Measurements from ENCODE around the gene CSNK1D. TPM values are rescaled to one million over a fixed set of nuclear protein-coding genes. Genes with fewer than 3 reads are reported as not detected.

CSNK1D gene
- total and polyA plus RNA-seq, 2 experiments from 2014 or later: 55.3 to 66.4 TPM

DNA sequence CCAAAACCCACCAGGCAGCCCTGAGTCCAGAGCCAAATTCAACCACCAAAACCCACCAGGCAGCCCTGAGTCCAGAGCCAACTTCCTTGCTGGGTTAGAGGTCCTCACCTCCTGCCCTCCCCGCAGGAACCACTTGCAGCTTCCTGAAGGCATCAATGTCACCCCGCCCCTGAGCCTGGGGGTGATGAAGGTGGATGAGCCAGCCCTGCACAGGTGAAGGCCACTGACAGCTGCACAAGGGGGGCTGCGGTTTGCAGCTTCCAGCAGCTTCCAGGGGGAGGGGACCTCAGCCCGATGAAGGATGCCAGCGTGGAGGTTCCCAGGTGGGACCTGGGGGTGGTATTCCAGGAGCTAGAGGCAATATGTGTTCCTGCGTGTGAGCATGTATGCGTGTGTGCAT, 7.6 kb upstream of the CSNK1D start:
- no peak overlapping the region for H2AFZ ChIP-seq
- peaks cover 5% of the 10 kb centered on the region; the same call in 1 of the 2 replicates for H4K20me1 ChIP-seq (replicated peaks; ENCODE audit: insufficient read depth)
- H3K36me3 ChIP-seq (ENCODE audit: insufficient read depth): no peaks in the 10 kb centered on the region
- no peak overlapping the region for H3K4me3 Mint-ChIP-seq
- H3K27me3 ChIP-seq (ENCODE audit: insufficient read depth): no peaks in the 10 kb centered on the region
- DNase-seq (ENCODE audit: low spot score) (no peak), ATAC-seq (no peak)
- H3K27me3 Mint-ChIP-seq (ENCODE audit: insufficient read depth, low read depth, poor library complexity): peaks cover 16% of the 10 kb centered on the region
- H3K4me1 ChIP-seq (ENCODE audit: insufficient read depth): peaks cover 4% of the 10 kb centered on the region; the same call in 1 of the 2 replicates
- H3K79me2 ChIP-seq (replicated peaks; ENCODE audit: insufficient read depth): no peaks in the 10 kb centered on the region
- H3K27ac Mint-ChIP-seq: no peak overlapping the region
- H3K9me3 Mint-ChIP-seq: no peaks in the 10 kb centered on the region
- peaks cover 29% of the 10 kb centered on the region for H3K4me1 Mint-ChIP-seq
- H3F3A ChIP-seq (replicated peaks; ENCODE audit: low read depth): 0 out of 2 replicates have a peak, but pooled peaks cover 14% of the 10 kb centered on the region
- no peak overlapping the region for H3K4me3 ChIP-seq
- H3K9me2 ChIP-seq (ENCODE audit: insufficient read depth): no peaks in the 10 kb centered on the region
- H3K27ac ChIP-seq (ENCODE audit: low read depth): no peak overlapping the region
- TF ChIP-seq ZNF331 (CRISPR knock-in tag; IDR thresholded peaks at IDR 0.05; ENCODE audit: low read depth): no peak
- TF ChIP-seq, protein P1, sequence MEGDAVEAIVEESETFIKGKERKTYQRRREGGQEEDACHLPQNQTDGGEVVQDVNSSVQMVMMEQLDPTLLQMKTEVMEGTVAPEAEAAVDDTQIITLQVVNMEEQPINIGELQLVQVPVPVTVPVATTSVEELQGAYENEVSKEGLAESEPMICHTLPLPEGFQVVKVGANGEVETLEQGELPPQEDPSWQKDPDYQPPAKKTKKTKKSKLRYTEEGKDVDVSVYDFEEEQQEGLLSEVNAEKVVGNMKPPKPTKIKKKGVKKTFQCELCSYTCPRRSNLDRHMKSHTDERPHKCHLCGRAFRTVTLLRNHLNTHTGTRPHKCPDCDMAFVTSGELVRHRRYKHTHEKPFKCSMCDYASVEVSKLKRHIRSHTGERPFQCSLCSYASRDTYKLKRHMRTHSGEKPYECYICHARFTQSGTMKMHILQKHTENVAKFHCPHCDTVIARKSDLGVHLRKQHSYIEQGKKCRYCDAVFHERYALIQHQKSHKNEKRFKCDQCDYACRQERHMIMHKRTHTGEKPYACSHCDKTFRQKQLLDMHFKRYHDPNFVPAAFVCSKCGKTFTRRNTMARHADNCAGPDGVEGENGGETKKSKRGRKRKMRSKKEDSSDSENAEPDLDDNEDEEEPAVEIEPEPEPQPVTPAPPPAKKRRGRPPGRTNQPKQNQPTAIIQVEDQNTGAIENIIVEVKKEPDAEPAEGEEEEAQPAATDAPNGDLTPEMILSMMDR (conservative IDR thresholded peaks at IDR 0.05; ENCODE audit: low read depth in 2 of 2): no peak
- TF ChIP-seq STAT1 (IDR thresholded peaks at IDR 0.05; ENCODE audit: unreplicated experiment): no peak
- TF ChIP-seq POLR2AphosphoS5 (IDR thresholded peaks at IDR 0.05; ENCODE audit: low read depth): no peak
- TF ChIP-seq, protein P2, sequence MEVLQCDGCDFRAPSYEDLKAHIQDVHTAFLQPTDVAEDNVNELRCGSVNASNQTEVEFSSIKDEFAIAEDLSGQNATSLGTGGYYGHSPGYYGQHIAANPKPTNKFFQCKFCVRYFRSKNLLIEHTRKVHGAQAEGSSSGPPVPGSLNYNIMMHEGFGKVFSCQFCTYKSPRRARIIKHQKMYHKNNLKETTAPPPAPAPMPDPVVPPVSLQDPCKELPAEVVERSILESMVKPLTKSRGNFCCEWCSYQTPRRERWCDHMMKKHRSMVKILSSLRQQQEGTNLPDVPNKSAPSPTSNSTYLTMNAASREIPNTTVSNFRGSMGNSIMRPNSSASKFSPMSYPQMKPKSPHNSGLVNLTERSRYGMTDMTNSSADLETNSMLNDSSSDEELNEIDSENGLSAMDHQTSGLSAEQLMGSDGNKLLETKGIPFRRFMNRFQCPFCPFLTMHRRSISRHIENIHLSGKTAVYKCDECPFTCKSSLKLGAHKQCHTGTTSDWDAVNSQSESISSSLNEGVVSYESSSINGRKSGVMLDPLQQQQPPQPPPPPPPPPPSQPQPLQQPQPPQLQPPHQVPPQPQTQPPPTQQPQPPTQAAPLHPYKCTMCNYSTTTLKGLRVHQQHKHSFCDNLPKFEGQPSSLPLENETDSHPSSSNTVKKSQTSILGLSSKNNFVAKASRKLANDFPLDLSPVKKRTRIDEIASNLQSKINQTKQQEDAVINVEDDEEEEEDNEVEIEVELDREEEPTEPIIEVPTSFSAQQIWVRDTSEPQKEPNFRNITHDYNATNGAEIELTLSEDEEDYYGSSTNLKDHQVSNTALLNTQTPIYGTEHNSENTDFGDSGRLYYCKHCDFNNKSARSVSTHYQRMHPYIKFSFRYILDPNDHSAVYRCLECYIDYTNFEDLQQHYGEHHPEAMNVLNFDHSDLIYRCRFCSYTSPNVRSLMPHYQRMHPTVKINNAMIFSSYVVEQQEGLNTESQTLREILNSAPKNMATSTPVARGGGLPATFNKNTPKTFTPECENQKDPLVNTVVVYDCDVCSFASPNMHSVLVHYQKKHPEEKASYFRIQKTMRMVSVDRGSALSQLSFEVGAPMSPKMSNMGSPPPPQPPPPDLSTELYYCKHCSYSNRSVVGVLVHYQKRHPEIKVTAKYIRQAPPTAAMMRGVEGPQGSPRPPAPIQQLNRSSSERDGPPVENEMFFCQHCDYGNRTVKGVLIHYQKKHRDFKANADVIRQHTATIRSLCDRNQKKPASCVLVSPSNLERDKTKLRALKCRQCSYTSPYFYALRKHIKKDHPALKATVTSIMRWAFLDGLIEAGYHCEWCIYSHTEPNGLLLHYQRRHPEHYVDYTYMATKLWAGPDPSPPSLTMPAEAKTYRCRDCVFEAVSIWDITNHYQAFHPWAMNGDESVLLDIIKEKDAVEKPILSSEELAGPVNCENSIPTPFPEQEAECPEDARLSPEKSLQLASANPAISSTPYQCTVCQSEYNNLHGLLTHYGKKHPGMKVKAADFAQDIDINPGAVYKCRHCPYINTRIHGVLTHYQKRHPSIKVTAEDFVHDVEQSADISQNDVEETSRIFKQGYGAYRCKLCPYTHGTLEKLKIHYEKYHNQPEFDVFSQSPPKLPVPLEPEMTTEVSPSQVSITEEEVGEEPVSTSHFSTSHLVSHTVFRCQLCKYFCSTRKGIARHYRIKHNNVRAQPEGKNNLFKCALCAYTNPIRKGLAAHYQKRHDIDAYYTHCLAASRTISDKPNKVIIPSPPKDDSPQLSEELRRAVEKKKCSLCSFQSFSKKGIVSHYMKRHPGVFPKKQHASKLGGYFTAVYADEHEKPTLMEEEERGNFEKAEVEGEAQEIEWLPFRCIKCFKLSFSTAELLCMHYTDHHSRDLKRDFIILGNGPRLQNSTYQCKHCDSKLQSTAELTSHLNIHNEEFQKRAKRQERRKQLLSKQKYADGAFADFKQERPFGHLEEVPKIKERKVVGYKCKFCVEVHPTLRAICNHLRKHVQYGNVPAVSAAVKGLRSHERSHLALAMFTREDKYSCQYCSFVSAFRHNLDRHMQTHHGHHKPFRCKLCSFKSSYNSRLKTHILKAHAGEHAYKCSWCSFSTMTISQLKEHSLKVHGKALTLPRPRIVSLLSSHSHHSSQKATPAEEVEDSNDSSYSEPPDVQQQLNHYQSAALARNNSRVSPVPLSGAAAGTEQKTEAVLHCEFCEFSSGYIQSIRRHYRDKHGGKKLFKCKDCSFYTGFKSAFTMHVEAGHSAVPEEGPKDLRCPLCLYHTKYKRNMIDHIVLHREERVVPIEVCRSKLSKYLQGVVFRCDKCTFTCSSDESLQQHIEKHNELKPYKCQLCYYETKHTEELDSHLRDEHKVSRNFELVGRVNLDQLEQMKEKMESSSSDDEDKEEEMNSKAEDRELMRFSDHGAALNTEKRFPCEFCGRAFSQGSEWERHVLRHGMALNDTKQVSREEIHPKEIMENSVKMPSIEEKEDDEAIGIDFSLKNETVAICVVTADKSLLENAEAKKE (CRISPR knock-in tag; IDR thresholded peaks at IDR 0.05): no peak
- no peaks in the 10 kb centered on the region for H3K36me3 Mint-ChIP-seq (ENCODE audit: low read depth)
- H3K4me2 ChIP-seq: no peak overlapping the region
